AG10803 (cell line): ENCODE results near the gene MICAL2.

Source experiments
- DNase-seq: peaks from one replicate; pipeline ENCODE4 v3.0.0; 2010; ENCODE audit warnings: low read depth
- H3K4me3 ChIP-seq: 2 replicates; pipeline ENCODE4 v1.5.1; 2011; ENCODE audit warnings: mild to moderate bottlenecking, low read length, control low read depth
- TF ChIP-seq, protein P1 (sequence below): conservative IDR thresholded peaks from 2 replicates; pipeline ENCODE4 v1.5.1; 2011; ENCODE audit warnings: mild to moderate bottlenecking, low read length, control low read depth, inconsistent platforms

Gene MICAL2

DNA sequence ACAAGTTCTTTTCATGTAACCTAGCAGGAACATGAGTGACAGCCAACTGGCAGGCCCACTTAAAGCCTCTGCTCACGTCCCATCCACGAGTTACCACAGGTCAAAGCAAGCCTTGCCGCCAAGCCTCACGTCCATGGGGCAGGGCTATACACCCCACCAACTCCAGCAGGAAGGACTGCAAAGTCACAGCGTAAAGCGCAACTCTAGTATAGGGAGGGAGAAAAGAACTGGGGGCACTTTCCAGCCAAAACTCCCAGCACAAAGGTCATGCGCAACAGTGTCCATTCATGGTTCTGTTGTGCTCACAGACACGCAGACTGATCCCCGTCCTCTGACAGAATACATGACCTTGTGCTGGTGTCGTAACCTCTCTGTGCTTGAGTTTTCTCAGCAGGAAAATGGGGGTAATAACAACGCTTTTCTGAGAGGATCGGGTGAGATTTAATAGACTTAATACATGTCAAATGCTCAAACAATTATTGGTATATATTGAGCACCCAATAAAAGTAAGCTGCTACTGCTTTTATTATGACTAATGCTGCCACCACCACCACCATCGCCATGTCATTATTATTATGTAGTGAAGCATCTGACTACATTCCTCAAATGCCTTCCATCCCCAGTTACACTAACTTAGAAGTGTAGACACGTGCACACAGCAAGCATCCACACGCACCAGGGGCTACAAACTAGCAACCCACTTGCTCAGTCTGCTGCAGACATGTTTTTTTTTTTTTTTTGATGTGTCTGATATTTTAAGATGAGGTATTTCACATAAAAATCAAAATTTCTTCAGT lies 162.6 kb downstream of the MICAL2 start:
- DNase-seq = peak; percentile 60
- TF ChIP-seq, protein P1, sequence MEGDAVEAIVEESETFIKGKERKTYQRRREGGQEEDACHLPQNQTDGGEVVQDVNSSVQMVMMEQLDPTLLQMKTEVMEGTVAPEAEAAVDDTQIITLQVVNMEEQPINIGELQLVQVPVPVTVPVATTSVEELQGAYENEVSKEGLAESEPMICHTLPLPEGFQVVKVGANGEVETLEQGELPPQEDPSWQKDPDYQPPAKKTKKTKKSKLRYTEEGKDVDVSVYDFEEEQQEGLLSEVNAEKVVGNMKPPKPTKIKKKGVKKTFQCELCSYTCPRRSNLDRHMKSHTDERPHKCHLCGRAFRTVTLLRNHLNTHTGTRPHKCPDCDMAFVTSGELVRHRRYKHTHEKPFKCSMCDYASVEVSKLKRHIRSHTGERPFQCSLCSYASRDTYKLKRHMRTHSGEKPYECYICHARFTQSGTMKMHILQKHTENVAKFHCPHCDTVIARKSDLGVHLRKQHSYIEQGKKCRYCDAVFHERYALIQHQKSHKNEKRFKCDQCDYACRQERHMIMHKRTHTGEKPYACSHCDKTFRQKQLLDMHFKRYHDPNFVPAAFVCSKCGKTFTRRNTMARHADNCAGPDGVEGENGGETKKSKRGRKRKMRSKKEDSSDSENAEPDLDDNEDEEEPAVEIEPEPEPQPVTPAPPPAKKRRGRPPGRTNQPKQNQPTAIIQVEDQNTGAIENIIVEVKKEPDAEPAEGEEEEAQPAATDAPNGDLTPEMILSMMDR = no peak
- H3K4me3 ChIP-seq = no peak overlapping the region

DNA sequence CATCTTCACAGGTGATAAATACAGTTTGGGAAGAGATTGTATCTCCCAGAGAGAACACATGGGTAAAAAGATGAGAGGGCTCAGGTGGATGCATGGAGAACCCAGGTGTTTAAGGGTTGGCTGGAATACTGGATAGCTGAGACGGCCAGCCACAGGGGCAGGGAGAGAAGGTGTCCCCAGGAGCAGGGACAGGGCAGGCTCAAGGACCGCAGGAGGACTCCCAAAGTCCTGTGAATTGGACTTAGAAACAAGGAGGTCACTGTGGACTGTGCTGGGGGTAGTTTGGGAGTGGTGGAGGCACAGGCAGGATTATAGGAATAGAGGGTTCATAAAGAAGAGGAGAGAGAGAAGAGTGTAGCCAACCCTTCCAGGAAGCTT lies 163.2 kb downstream of the MICAL2 start:
- TF ChIP-seq, protein P1 = no peak
- no peak for DNase-seq
- no peak overlapping the region for H3K4me3 ChIP-seq

DNA sequence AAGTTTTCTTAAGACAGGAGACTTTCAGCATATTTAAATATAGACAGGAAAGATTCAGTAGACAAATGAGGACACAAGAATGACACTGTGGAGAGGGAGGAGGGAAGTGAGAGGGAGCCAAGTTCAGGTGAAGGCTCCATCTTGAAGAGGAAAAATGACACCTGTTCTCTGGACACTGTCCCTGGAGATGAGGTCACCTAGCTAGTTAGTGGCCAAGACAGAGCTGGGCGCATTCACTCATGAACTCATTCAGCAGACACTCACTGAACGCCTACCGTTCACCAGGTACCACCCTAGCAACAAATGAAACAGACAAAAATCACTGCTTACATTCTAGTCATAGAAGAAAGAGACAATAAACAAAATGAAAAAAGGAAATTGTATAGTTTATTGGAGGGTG lies 163.7 kb downstream of the MICAL2 start:
- TF ChIP-seq, protein P1 = no peak
- no peak for DNase-seq
- no peak overlapping the region for H3K4me3 ChIP-seq

DNA sequence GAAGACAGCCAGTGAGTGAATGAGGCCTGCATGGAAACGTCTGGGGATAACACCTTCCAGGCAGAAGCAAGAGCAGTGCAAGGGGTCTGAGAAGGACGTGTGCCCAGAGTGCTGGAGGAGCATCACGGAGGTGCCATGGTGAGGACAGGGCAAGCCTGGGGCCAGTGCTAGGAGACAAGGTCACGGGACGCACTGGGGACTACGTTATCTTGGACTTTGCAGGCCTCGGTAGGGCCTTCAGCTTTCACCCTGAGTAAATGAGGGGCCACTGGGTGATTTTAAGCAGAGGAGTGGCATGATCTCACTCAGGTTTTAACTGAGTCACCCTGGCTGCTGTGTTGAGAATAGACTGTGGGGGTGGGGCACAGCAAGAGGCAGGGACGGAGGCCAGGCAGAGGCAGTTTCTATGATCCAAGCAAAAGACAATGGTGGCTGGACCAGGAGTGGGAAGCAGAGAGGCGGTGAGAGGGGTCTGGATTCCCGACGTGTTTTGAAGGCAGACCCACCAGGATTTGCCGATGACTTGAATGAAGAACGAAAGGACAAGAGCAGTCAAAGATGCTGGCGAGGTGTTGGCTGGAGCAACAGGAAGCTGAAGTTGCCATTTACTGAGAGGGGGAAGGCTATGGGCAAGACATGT lies 164.3 kb downstream of the MICAL2 start:
- no peak for DNase-seq
- no peak overlapping the region for H3K4me3 ChIP-seq
- TF ChIP-seq, protein P1 = no peak

DNA sequence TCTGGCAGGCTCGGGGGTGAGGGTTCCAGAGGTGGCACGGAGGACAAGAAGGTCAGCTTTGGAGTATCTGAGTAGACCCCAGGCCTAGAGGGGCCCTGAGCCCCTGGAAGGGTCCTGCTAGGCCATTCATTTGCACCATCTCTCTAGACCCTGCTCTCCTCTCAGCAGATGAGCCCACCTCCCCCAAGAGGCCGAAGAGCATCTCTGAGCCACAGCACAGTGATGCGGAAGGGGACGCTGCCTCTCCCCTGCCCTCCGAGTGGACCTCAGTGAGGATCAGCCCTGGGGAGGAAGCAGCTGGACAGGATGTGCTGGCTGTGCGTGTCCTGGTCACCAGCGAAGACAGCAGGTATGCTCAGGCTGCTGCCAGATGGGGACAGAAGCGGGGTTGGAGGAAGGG lies 165.4 kb downstream of the MICAL2 start:
- no peak for DNase-seq
- TF ChIP-seq, protein P1 = no peak
- H3K4me3 ChIP-seq = no peak overlapping the region

DNA sequence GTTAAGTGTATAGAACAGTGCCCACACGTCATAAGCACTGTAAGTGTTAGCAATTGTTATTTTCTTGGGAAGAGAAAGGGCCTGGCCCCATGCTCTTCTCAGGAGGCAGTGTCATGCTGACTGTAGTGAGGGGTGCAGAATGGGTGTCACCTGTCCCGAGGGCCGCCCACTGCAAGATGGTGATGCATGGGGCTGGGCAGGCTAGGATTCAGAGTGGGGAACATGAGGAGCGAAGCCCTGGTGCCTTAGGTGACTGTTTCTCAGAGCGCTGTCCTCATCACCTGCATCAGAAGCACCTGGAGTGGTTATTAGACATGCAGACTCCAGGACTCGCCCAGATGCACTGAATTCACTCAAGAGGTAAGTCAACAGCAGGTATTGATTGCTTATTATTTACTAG lies 166.0 kb downstream of the MICAL2 start:
- no peak for DNase-seq
- TF ChIP-seq, protein P1 = no peak
- H3K4me3 ChIP-seq = no peak overlapping the region

DNA sequence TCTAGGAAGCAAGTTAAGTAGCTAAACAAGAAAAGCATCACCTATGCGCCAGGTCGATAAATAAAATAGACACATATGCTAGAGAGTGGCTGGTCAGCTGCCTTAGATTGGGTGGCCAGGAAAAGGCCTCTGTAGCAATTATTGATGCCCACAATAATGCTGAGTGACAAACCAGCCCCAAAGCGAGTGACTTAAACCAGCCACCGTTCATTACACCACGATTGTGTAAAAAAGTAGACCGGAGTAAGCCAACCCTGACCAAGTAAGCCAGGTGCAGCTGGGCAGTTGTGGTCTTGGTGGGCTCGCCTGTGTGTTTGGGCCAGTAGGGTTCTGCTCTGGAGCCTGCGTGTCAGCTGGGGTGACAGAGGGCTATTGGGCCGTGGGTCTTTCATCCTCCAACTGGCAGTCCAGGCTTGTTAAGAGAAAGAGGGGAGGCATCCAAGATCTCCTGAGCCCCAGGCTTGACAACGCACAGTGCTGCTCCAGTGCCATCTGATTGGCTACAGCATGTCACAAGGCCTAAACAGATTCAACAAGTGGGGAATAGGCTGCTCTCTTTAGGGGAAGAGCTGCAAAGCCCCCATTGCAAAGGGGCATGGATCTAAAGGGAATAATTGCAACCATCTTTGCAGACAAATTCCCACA lies 166.6 kb downstream of the MICAL2 start:
- no peak for DNase-seq
- no peak overlapping the region for H3K4me3 ChIP-seq
- TF ChIP-seq, protein P1 = no peak
